SK-N-SH treated with all-trans-retinoic acid at 6 μM for 48 hours (cell line): ENCODE measurements around the gene ZNF728.
"Not testable (repeated sequence)": the region's sequence is repeated elsewhere in the genome, so short reads cannot be mapped to it uniquely, and the experiment has no call there.

Experiments used
- ATAC-seq: fragments of 200-7000 bp; cut with Tn5 transposase; 3 replicates; pipeline ENCODE4 v1.9.1; 2020; ENCODE audit warnings: mild to moderate bottlenecking, moderate library complexity
- ARNTL ChIP-seq: fragments of 450-650 bp; formaldehyde crosslinking; IDR thresholded peaks from 2 replicates; pipeline ENCODE4 v1.5.0; 2020; ENCODE audit warnings: low read depth, mild to moderate bottlenecking, moderate library complexity, borderline replicate concordance
- BACH2 ChIP-seq: fragments of 250-450 bp; sonication (Bioruptor Pico); IDR thresholded peaks from 2 replicates; pipeline ENCODE4 v1.9.0; 2021; ENCODE audit warnings: mild to moderate bottlenecking, borderline replicate concordance
- CSDC2 ChIP-seq: fragments of 250-450 bp; sonication (Bioruptor Pico); IDR thresholded peaks from 2 replicates; pipeline ENCODE4 v1.5.0; 2020; ENCODE audit warnings: mild to moderate bottlenecking, moderate library complexity
- ESRRG ChIP-seq: fragments of 250-450 bp; sonication (Bioruptor Pico); IDR thresholded peaks from 2 replicates; pipeline ENCODE4 v1.6.1; 2021; ENCODE audit warnings: mild to moderate bottlenecking
- GLIS3 ChIP-seq: fragments of 250-450 bp; sonication (Bioruptor Pico); IDR thresholded peaks from 2 replicates; pipeline ENCODE4 v1.5.0; 2020; ENCODE audit warnings: mild to moderate bottlenecking, moderate library complexity
- PPARA ChIP-seq: fragments of 250-450 bp; sonication (Bioruptor Pico); IDR thresholded peaks from 2 replicates; pipeline ENCODE4 v1.5.0; 2020; ENCODE audit warnings: mild to moderate bottlenecking, borderline replicate concordance
- RARB ChIP-seq: fragments of 250-450 bp; sonication (Bioruptor Pico); IDR thresholded peaks from 2 replicates; pipeline ENCODE4 v1.8.0; 2021; ENCODE audit warnings: mild to moderate bottlenecking, moderate library complexity
- SNAI2 ChIP-seq: fragments of 250-450 bp; sonication (Bioruptor Pico); IDR thresholded peaks from 2 replicates; pipeline ENCODE4 v1.5.0; 2020; ENCODE audit warnings: mild to moderate bottlenecking, moderate library complexity
- TCF4 ChIP-seq: fragments of 250-450 bp; sonication (Bioruptor Pico); IDR thresholded peaks from 2 replicates; pipeline ENCODE4 v1.8.0; 2021; ENCODE audit warnings: mild to moderate bottlenecking, moderate library complexity, borderline replicate concordance
- TOX ChIP-seq: fragments of 250-450 bp; sonication (Bioruptor Pico); IDR thresholded peaks from 2 replicates; pipeline ENCODE4 v1.8.0; 2021; ENCODE audit warnings: mild to moderate bottlenecking, moderate library complexity, borderline replicate concordance
- ZC3H10 ChIP-seq: fragments of 250-450 bp; sonication (Bioruptor Pico); IDR thresholded peaks from 2 replicates; pipeline ENCODE4 v1.5.1; 2021; ENCODE audit warnings: mild to moderate bottlenecking, moderate library complexity
- ZFP3 ChIP-seq: fragments of 250-450 bp; sonication (Bioruptor Pico); IDR thresholded peaks from 2 replicates; pipeline ENCODE4 v1.5.0; 2020; ENCODE audit warnings: mild to moderate bottlenecking, moderate library complexity
- ZFP30 ChIP-seq: fragments of 450-650 bp; formaldehyde crosslinking; IDR thresholded peaks from 2 replicates; pipeline ENCODE4 v1.5.0; 2022; ENCODE audit warnings: mild to moderate bottlenecking, moderate library complexity
- ZNF565 ChIP-seq: fragments of 450-650 bp; formaldehyde crosslinking; conservative IDR thresholded peaks from 2 replicates; pipeline ENCODE4 v1.5.0; 2020; ENCODE audit warnings: low read depth, mild to moderate bottlenecking, moderate library complexity
- TF ChIP-seq, protein P1 (sequence below): fragments of 250-450 bp; sonication (Bioruptor Pico); IDR thresholded peaks from 2 replicates; pipeline ENCODE4 v1.5.1; 2020; ENCODE audit warnings: low read depth, mild to moderate bottlenecking, moderate library complexity
- TF ChIP-seq, protein P2 (sequence below): fragments of 250-450 bp; sonication (Bioruptor Pico); IDR thresholded peaks from 2 replicates; pipeline ENCODE4 v1.8.0; 2020; ENCODE audit warnings: mild to moderate bottlenecking, moderate library complexity, borderline replicate concordance

Gene ZNF728

GRCh38 chr19:22976248-22976647 is 26.7 kb downstream of the ZNF728 start (continued):
- TF ChIP-seq, protein P1, sequence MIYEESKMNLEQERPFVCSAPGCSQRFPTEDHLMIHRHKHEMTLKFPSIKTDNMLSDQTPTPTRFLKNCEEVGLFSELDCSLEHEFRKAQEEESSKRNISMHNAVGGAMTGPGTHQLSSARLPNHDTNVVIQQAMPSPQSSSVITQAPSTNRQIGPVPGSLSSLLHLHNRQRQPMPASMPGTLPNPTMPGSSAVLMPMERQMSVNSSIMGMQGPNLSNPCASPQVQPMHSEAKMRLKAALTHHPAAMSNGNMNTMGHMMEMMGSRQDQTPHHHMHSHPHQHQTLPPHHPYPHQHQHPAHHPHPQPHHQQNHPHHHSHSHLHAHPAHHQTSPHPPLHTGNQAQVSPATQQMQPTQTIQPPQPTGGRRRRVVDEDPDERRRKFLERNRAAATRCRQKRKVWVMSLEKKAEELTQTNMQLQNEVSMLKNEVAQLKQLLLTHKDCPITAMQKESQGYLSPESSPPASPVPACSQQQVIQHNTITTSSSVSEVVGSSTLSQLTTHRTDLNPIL (CRISPR knock-in tag) = no peak

DNA sequence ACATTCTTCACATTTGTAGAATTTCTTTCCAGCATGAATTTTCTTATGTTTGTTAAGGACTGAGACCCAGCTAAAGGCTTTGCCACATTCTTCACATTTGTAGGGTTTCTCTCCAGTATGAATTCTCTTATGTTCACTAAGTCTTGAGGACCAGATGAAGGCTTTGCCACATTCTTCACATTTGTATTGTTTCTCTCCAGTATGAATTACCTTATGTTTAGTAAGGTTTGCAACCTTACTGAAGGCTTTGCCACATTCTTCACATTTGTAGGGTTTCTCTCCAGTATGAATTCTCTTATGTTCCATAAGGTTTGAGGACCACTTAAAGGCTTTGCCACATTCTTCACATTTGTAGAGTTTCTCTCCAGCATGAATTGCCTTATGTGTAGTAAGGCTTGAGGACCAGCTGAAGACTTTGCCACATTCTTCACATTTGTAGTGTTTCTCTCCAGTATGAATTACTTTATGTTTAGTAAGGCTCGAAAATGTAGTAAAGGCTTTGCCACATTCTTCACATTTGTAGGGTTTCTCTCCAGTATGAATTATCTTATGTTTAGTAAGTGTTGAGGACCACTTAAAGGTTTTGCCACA is 27.3 kb downstream of the ZNF728 start:
- not testable (repeated sequence) for ATAC-seq

GRCh38 chr19:22945560-22945959 is 57.4 kb downstream of the ZNF728 start:
- no peak for TF ChIP-seq ARNTL (CRISPR knock-in tag)
- no peak for ATAC-seq

- TF ChIP-seq ESRRG = no peak
- no peak for TF ChIP-seq BACH2 (CRISPR knock-in tag)
- no peak for TF ChIP-seq ZNF565 (CRISPR knock-in tag)
- TF ChIP-seq RARB (CRISPR knock-in tag) = no peak
- TF ChIP-seq ZFP30 (CRISPR knock-in tag) = no peak
- TF ChIP-seq GLIS3 (CRISPR knock-in tag) = no peak
- no peak for TF ChIP-seq PPARA
- TF ChIP-seq ARNTL (CRISPR knock-in tag) = no peak
- TF ChIP-seq, protein P2, sequence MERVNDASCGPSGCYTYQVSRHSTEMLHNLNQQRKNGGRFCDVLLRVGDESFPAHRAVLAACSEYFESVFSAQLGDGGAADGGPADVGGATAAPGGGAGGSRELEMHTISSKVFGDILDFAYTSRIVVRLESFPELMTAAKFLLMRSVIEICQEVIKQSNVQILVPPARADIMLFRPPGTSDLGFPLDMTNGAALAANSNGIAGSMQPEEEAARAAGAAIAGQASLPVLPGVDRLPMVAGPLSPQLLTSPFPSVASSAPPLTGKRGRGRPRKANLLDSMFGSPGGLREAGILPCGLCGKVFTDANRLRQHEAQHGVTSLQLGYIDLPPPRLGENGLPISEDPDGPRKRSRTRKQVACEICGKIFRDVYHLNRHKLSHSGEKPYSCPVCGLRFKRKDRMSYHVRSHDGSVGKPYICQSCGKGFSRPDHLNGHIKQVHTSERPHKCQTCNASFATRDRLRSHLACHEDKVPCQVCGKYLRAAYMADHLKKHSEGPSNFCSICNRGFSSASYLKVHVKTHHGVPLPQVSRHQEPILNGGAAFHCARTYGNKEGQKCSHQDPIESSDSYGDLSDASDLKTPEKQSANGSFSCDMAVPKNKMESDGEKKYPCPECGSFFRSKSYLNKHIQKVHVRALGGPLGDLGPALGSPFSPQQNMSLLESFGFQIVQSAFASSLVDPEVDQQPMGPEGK = no peak
- TF ChIP-seq, protein P1 (CRISPR knock-in tag) = no peak
- no peak for TF ChIP-seq CSDC2 (CRISPR knock-in tag)
- TF ChIP-seq SNAI2 = no peak
- TF ChIP-seq ZC3H10 (CRISPR knock-in tag) = no peak
- TF ChIP-seq TCF4 (CRISPR knock-in tag) = no peak
- no peak for TF ChIP-seq ZFP3
- TF ChIP-seq TOX = no peak
- ATAC-seq = no peak
These were observed 67.8 kb downstream of the ZNF728 start for GRCh38 chr19:22935151-22935550.

GRCh38 chr19:22927576-22927975 is 75.4 kb downstream of the ZNF728 start:
- ATAC-seq = not testable (repeated sequence)

- ATAC-seq = not testable (repeated sequence)
These were observed 77.8 kb downstream of the ZNF728 start for GRCh38 chr19:22925181-22925580.
